Measurements from ENCODE around the gene CCKAR.

The CCKAR gene

GRCh38 chr4:26468977-26469376 is 21.3 kb downstream of the CCKAR start:
- H3K4me3 ChIP-seq (ENCODE audit: low read depth, low read length) = no peak overlapping the region
- TF ChIP-seq CTCF (IDR thresholded peaks at IDR 0.05; ENCODE audit: borderline replicate concordance, insufficient read depth, low read depth, low read length) = no peak

- TF ChIP-seq CTCF (IDR thresholded peaks at IDR 0.05; ENCODE audit: borderline replicate concordance, insufficient read depth, low read depth, low read length) = no peak
- no peak overlapping the region for H3K4me3 ChIP-seq (ENCODE audit: low read depth, low read length)
These were observed 21.9 kb downstream of the CCKAR start for GRCh38 chr4:26468283-26468949.

GRCh38 chr4:26467724-26468123 is 22.6 kb downstream of the CCKAR start:
- TF ChIP-seq CTCF (IDR thresholded peaks at IDR 0.05; ENCODE audit: borderline replicate concordance, insufficient read depth, low read depth, low read length) = no peak
- H3K4me3 ChIP-seq (ENCODE audit: low read depth, low read length) = no peak overlapping the region

GRCh38 chr4:26466578-26467270 is 23.6 kb downstream of the CCKAR start:
- TF ChIP-seq CTCF (IDR thresholded peaks at IDR 0.05; ENCODE audit: borderline replicate concordance, insufficient read depth, low read depth, low read length) = no peak
- H3K4me3 ChIP-seq (ENCODE audit: low read depth, low read length) = no peak overlapping the region

- TF ChIP-seq CTCF (IDR thresholded peaks at IDR 0.05; ENCODE audit: borderline replicate concordance, insufficient read depth, low read depth, low read length) = no peak
- H3K4me3 ChIP-seq (ENCODE audit: low read depth, low read length) = no peak overlapping the region
These were observed 25.7 kb downstream of the CCKAR start for GRCh38 chr4:26464420-26465095.

DNA sequence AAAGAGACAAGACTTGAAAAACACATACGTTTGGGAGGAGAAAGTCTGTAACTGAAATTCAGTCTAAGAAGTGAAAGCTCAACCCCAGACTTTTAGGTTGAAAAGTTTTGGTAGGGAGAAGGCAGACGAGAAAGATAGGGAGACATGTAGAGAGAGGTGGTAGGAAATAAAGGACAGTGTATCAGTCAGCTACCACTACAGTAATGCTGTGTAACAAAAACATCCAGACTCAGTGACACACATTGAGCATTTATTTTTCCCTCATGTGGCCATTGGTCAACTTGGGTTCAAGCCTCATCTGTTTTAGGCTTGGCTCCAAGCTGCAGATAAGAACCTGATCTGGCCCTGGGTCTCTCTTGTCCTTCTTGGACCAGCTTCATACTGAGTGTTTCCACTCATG is 26.9 kb downstream of the CCKAR start:
- no peak for TF ChIP-seq CTCF (IDR thresholded peaks at IDR 0.05; ENCODE audit: borderline replicate concordance, insufficient read depth, low read depth, low read length)
- no peak overlapping the region for H3K4me3 ChIP-seq (ENCODE audit: low read depth, low read length)
